Right kidney (tissue), 9 donors: ENCODE results near the gene OR7A10.
A peak's percentile ranks its signal among the peaks of the same experiment; 100 is the strongest.

ENCODE experiments used
- DNase-seq: peaks from one replicate; pipeline ENCODE4 v3.0.0-alpha.2; 2016
- long read RNA-seq, 8 donors: transcript quantifications; one replicate each; lab custom pipeline, GENCODE V29; 2026

Gene OR7A10
- long read RNA-seq, donor 1 = 0 reads
- long read RNA-seq, donor 2 = 0 reads
- long read RNA-seq, donor 3 = 0 reads
- long read RNA-seq, donor 4 = 0 reads
- long read RNA-seq, donor 5 = 0 reads
- long read RNA-seq, donor 6 = 0 reads
- long read RNA-seq, donor 7 = 0 reads
- long read RNA-seq, donor 8 = 0 reads

DNA sequence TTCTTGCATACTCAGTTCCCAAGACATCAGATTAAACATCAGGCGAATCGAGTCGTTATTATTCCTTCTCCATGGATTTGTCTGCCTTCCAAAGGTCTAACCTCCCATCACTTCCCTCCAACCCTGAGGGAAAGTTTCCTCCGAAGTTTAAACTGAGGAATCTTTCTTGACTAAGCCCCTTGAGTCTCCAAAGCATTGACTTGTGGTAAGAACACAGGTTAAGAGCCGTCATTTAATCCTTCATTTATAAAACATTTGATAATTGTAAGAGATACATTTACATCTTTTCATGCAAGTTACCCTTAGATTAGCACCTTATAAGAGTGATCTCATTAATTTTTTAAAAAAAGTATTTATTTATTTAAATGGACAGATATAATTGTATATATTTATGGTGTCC, at the start of gene OR7A10:
TSS of gene OR7A10 (minus strand) at position 101 of the 400 bp plus-strand sequence. CDS start 7,045 bp downstream, outside the sequence.
- no peak for DNase-seq

- no peak for DNase-seq
These were observed 42.1 kb upstream of the OR7A10 start for GRCh38 chr19:14890643-14891379.

DNA sequence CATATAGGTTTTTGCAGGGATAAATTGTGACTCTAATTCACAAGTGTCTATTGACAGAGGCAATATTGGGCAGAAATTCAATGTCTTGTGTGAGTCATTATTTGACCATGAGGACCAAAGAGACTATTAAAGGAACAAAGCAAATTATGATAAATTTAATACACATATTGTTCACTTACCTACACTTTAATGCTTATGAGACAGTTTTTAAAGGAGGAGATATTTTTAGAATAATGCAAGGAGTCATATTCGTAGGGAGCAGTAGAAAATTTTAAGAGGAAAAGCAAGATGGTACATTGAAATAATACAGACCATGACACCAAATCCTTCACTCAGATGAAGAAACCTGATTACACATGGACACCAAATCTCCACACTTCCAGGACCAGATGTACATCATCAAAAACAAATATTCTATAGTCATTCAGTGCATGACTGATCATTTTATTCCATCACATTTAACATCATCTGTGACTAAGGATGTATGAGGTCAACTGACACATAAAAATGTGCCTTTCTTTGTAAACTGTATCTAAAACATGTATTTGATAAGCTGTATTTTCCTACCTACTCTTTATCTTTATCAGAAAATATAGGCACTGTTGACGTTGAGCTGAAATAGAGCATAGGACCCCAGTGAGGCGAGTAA, 41.4 kb upstream of the OR7A10 start:
- DNase-seq = no peak

- DNase-seq = no peak
These were observed 37.3 kb upstream of the OR7A10 start, which contains the start of gene OR7A17 for GRCh38 chr19:14886032-14886431. Gene OR7A17 (minus strand): TSS chr19:14886132. CDS start chr19:14881355, 4,777 bp downstream.

GRCh38 chr19:14871619-14872230, 23.0 kb upstream of the OR7A10 start:
- DNase-seq = no peak

GRCh38 chr19:14868497-14868896, 19.8 kb upstream of the OR7A10 start:
- DNase-seq = no peak

DNA sequence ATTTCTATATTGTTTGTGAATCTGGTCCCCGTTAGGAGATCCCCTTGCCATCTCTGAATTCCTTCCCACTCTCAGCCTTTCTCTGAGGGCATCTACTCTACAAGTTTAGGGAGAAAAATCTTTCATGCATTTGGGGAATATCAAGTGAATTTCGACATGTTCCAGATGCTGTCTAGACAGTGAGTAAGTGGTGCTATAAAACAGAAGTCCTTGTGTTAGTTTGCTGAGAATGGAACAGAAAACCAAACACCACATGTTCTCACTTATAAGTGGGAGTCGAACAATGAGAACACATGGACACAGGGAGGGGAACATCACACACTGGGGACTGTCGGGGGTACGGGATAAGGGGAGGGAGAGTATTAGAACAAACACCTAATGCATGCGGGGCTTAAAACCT, 5.1 kb downstream of the OR7A10 start:
- DNase-seq = no peak

- no peak for DNase-seq
These were observed 5.6 kb downstream of the OR7A10 start for GRCh38 chr19:14843169-14843568.

DNA sequence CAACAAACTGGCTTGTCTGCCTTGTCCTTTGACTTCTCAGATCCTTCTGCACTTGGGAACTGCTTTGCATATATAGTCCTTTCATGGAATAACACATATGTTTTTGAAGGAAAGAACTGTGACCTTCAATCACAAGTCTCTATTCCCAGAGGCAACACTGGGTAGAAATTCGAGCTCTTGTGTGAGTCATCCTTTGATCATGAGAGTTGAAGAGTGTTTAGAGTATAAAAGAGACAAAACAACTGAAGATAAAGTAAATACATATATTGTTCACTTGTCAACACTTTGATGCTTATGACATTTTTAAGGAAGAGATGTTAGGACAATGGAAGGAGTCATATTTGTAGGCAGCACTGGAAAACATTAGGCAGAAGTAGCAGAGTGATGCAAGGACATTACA, 8.5 kb downstream of the OR7A10 start:
- no peak for DNase-seq

- DNase-seq = no peak
These were observed 11.3 kb downstream of the OR7A10 start for GRCh38 chr19:14837391-14837790.

GRCh38 chr19:14835011-14835410, 13.7 kb downstream of the OR7A10 start, which contains the start of the genes OR7A5 and OR7C1:
Gene OR7A5 (minus strand): TSS chr19:14835185. CDS start chr19:14828241, 6,944 bp downstream.
Gene OR7C1 (minus strand): TSS chr19:14835185. CDS start chr19:14800136, 35,049 bp downstream.
- peak; percentile 5 for DNase-seq

DNA sequence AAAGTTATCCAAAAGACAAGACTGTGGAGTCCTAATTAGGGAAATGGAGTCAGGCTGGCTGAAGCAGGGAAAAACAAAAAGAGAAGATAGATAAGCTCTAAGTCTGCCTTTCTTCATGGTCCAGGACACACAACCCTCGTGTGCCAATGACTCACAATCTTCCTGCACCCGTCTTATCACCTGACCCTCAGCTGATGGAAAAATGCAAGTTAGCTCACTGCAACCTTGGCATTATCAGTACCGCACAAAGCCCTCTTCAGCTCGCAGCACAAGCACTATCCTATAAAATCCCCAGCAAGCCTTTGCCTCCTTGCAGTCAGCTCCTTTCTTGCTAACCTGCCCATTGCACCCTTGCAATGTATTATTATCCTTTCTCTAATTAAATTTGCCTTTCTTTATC, 18.0 kb downstream of the OR7A10 start:
- no peak for DNase-seq

DNA sequence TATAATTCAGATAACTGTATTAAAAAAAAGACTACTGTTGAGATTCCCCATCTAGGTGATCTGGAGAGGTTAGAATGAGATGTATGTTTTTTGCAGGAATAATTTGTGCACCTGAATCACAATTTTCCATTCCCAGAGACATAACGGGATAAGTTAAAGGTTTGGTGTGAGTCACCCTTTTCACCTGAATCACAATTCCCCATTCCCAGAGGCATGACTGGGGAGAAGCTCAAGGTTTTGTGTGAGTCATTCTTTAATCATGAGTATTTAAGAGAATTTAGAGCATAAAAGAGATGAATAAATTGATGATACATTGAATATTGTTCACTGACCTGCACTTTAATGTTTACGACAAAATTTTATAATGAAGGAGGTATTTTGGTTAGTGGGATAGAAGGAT, 22.7 kb downstream of the OR7A10 start:
- DNase-seq = no peak

DNA sequence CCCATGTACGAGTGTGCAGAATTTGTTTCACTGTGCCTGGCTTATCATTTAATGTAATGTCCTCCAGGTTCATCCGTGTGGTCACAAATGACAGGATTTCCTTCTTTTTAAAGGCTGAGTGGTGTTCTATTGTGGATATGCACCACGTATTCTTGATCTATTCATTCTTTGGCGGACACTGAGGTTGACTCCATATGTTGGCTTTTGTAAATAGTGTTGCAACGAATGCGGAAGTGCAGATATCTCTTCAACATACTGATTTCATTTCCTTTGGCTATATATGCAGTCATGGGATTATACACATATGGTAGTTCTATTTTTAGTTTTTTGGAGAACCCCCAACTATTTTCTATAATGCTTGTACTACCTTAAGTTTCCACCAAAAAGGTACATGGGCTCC, 26.8 kb downstream of the OR7A10 start:
- no peak for DNase-seq

DNA sequence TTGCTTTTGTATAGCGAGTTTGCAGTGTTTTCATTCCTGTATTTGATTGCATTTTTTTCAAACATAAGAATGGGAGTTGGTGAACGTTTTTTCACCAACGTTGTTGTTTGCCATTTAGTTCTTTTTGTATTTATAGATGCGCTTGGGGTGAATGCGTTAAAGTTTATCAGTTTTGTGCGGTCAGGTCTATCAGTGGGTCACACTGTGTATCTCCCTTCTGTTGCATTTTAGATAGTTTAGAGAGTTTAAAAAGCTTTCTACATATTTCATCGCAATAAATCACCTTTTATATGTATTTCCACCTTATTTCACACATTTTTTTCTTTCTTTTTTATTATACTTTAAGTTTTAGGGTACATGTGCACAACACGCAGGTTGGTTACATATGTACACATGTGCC, 30.1 kb downstream of the OR7A10 start:
- no peak for DNase-seq

- no peak for DNase-seq
These were observed 31.7 kb downstream of the OR7A10 start for GRCh38 chr19:14817052-14817451.

DNA sequence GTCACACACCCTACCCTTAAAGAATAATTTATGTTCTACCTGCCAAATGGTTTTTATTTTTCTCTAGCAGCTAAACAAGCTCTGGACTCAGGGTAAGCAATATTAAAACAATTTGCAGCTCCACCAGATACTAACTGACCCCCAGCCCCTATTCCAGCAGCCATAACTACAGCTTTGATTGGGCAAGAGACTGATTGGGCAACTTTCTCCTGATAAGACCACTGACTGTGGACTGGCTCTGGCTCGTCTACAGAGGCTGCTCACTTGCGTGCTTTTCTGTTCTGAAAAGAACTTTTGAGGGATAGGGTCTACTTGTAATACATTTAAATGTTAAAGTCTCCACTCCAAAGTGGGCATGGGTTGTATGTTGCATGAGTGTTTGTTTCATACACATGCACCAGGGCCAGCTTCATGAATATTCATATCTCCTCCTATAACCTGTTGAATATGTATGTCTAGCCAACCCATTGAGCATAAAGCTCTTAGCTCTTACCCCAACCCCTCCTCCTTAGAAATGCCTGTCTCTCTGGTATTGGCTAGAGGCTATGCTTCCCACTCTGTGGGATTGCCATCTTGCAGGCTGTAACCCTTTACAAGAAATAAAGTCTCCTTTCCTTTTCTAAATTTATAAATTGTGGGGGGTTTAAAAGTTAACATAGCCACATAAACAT, 33.6 kb downstream of the OR7A10 start:
- no peak for DNase-seq

GRCh38 chr19:14809272-14810057, 39.3 kb downstream of the OR7A10 start:
- no peak for DNase-seq

DNA sequence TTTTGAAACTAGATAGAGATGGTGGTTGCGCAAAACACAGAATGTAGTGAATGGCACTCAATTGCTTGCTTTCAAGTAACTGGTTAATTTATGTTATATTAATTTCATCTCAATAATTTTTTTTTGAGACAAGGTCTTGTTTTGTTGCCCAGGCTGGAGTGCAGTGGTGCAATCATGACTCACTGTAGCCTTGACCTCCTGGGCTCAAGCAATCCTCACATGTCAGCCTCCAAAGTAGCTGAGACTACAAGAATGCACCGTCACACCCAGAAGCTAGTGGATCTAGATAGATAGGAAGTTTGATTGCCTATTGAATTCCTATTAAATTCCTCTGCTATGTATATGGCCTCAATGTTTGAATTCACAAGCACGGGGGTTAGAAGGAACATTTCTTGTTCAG, 44.0 kb downstream of the OR7A10 start:
- no peak for DNase-seq

DNA sequence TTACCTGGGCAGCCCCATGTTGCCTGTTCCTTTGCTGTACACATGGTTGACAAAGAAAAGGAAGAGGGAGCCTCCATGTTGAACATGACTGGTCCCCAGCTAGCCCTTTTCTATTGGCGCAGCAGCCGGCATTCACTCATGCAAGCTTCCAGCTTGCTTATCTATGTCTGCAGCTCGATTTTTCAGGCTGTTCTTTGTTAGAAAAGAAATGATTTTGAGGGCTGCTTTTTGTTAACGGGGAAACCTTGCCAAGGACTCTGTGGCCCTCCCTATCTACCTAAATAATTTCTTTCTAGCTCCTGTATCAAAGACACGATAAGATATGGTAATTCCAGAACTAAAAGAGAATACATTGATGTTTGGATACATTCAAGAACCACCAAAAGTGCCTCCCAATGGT, 50.0 kb downstream of the OR7A10 start:
- DNase-seq = no peak

- no peak for DNase-seq
These were observed 52.7 kb downstream of the OR7A10 start for GRCh38 chr19:14796021-14796420.
